NCI-H2029 treated with DMSO at 0.1 percent for 48 hours (cell line): ENCODE measurements around the gene SIRT1.
"Not testable (repeated sequence)": the region's sequence is repeated elsewhere in the genome, so short reads cannot be mapped to it uniquely, and the experiment has no call there.

Source experiments
- DNase-seq: peaks from one replicate; lab custom pipeline; 2025; lab: John Stamatoyannopoulos, UW

SIRT1 gene

DNA sequence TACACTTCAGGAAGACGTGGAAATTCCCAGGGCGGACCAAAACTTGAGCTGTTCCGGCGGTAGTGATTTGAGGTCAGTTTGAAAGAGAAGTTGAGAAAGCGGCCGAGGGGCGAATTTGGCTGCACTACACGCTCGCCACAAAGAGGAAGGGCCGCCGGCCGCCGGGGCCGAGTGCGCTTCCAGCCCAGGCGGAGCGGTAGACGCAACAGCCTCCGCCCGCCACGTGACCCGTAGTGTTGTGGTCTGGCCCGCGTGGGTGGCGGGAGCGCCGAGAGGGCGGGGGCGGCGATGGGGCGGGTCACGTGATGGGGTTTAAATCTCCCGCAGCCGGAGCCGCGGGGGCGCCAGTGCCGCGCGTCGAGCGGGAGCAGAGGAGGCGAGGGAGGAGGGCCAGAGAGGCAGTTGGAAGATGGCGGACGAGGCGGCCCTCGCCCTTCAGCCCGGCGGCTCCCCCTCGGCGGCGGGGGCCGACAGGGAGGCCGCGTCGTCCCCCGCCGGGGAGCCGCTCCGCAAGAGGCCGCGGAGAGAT, at the start of gene SIRT1:
Gene SIRT1 (plus strand): TSS at position 344 of the 529 bp plus-strand sequence. CDS start 66 bp downstream, at position 410.
- DNase-seq = peak; percentile 38

DNA sequence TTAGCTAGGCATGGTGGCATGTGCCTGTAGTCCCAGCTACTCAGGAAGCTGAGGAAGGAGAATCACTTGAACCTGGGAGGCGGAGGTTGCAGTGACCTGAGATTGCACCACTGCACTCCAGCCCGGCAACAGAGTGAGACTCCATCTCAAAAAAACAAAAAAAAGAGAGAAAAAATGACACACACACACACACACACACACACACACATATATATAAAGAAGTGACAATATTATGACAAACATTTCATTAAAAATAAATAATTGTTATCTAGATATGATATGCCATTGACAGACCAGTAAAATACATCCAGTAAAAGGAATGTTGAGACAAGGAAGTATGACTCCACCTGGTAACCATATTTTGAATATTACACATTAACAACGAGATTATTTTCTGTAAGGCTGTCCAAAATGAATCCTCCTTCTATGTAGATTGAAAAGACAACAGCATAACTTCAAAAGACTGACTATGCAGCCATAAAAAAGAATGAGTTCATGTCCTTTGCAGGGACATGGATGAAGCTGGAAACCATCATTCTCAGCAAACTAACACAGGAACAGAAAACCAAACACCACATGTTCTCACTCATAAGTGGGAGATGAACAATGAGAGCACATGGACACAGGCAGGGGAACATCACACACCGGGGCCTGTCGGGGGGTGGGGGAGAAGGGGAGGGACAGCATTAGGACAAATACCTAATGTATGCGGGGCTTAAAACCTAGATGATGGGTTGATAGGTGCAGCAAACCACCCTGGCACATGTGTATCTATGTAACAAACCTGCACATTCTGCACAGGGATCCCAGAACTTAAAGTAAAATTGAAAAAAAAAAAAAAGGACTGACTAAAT, 48.7 kb upstream of the SIRT1 start:
- DNase-seq = not testable (repeated sequence)

DNA sequence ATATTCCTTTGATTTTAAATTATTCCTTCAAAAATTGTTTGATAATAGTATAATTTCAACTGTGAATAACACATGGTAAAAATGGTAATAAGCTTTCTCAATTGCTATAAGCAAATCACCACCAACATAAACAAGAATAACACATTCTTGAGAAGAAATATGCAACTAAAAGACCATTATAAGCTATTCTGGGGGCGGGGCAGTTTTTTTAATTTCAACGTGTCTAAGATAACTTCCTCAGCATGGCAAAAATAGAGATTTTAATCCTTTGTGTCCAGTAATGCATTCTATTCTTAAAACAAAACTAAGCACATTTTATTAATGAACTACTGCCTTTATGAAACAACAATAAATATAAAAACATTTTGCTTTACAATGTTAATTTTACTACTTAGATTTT, 48.0 kb upstream of the SIRT1 start:
- DNase-seq = no peak

DNA sequence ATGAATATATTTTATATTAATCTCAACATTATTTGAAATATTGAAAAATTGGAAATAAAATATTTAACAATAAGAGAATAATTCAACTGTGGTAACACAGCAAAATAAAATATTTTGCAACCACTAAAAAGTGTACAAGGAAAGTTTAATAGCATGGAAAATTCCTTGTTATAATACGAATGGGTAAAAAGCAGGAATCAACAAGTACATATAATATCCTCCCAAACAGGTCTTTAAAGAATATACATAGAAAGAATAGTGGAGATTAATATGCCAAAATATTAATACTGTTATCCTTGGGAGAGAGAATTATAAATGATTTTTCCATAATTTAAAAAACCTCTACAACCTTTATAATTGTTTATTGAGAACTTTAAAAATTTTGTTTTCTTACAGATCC, 47.5 kb upstream of the SIRT1 start:
- no peak for DNase-seq

DNA sequence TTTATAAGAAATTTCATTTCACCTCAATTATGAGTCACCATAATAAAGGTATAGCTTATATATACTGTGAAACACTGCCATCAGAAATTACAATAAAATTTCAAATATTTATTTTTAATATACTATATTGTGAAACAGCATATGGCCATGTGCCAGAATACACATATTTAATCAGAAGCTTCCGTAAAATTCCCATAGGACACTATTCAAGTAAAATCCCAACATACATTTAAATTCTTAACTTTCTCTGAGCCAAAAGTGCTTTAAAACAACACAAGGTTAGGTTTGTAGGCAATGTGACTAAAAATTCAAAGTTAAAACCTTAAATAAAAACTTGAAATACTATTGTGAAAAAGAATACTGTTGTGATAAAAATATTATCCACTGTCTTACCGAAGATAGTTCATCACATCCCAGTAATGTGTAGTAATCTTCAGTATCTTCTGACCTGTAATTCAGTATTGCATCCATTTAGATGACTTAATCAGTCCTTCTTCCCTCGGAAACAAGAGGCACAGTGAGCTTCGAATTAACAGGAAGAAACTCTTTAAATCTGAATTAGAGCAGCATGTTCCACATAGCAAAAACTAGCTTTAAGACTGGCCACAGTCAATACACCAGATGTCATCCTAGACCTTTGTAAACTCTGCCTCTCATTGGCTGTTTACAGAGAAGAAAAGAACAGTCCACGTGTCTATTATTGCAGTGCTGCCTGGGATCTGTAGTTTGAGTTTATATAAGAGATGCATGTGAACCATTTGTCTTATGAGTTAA, 46.7 kb upstream of the SIRT1 start, which contains the start of gene DNAJC12:
Gene DNAJC12 (minus strand): TSS at position 648 of the 774 bp plus-strand sequence. CDS start 177 bp downstream, at position 471.
- peak; percentile 75 for DNase-seq

DNA sequence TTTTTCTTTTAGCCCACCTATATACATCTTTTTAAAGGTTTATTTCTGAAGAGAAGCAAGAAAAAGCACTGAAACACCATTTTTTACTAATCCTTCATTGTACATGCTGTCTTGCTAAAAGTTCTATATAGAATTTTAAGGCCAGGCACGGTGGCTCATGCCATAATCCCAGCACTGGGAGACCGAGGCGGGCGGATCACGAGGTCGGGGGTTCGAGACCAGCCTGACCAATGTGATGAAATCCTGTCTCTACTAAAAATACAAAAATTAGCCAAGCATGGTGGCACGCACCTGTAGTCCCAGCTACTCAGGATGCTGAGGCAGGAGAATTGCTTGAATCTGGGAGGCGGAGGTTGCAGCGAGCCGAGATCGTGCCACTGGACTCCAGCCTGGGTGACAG, 44.9 kb upstream of the SIRT1 start:
- not testable (repeated sequence) for DNase-seq

DNA sequence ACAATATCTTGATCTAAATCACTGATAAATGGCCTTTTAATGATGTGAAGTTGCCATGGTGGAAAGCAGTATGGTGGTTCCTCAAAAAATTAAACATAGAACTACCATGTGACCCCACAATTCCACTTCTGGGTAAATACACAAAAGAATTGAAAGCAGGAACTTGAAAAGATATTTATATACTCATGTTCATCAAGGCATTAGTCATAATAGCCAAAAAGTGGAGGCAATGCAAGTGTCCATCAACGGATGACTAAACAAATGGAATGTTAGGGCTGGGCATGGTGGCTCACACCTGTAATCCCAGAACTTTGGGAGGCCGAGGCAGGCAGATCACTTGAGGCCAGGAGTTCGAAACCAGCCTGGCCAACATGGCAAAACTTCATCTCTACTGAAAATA, 44.5 kb upstream of the SIRT1 start:
- no peak for DNase-seq

DNA sequence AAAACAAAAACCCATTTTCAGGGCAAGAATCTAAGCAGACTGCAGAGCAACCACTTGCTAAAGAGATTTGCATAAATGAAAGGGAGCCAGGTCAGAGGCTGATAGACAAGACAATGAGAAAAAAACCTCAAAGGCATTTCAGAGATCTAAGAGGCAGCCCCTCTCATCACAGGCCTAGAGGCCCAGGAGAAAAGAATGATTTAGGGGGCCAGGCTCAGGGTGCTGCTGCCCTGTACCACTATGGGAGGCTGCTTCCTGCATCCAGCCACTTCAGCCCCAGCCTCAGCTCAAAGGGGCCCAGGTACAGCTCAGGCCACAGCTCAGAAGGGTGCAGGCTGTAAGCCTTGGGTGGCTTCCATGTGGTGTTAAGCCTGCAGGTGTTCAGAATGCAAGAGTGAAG, 42.7 kb upstream of the SIRT1 start:
- no peak for DNase-seq

DNA sequence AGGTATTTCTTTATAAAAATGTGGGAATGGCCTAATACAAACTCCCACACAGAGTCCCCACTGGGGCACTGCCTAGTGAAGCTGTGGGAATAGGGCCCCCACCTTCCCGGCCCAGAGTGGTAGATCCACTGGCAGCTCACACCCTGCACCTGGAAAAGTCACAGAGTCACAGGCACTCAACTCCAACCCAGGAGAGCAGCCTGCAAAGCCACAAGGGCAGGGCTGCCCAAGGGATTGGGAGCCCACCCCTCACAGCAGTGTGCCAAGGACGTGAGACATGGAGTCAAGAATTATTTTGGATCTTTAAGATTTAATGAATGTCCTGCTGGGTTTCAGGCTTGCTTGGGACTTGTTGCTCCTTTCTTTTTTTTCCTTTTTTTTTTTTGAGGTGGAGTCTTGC, 41.2 kb upstream of the SIRT1 start:
- no peak for DNase-seq

DNA sequence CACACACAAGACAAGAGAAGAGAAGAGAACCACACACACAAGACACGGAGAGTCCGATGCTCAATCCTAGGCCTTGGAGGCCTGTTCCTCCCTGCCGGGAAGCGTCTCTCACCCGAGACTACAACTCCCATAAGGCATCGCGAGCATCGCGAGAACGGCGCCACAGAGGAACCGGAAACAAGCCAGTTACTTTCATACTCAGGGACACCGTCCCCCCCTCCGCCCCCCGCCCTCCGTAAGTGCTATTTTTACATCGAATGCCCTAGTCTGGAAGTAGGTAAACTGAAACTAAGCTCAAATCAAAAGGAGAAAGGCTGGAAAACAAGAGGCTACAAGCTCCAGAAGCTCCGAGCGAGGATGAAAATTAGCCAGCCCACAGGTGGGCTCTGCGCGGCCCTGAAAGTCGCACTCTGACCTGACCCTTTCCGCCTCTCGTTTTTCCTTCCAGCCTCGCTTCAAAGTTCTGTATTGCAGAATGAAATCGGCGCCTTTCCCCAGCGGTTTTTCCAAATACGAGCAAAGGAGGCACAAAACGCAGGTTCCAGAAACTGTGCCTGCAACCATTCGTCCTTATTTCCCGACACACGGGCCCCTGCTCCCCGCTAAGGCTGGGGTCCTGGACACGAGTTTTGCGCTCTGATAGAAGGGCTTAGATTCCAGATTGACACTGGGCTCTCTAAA, 35.0 kb upstream of the SIRT1 start:
- DNase-seq = peak; percentile 43

DNA sequence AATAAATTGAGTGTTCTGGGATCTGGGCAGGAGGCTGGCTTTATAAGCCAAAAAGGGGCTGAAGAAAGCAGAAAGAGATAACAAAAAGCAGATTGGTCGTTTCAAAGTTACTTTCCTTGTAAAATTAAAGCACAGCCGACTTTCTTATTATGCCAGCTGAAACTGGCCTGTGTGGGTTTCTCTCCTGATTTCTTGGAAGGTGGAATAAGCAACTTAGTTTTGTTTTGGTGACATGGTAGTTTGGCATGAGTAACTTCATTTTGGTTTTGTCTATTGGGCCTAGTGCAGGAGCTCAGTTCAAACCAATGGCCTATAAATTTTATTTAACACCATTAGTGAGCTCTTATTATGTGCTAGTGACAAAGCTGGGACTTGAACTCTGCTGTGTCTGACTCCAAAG, 33.3 kb upstream of the SIRT1 start:
- no peak for DNase-seq

DNA sequence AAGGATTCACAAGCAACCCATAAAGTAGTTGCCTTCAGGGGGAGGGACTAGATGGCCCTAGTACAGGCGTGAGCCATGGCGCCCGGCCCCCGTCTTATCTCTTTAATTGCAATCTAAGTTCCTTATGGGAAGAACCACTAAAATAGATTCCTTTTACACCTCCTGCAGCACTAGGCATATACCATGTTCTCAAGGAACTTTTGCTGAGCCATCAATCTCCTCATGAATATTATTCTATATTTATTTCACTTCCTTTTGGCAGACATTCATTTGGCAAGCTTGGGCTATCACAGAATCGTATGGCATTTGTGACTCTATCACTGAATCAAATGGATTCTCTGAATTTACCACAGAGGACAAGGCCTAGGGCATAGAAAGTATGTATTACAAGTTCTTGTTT, 31.7 kb upstream of the SIRT1 start:
- no peak for DNase-seq

DNA sequence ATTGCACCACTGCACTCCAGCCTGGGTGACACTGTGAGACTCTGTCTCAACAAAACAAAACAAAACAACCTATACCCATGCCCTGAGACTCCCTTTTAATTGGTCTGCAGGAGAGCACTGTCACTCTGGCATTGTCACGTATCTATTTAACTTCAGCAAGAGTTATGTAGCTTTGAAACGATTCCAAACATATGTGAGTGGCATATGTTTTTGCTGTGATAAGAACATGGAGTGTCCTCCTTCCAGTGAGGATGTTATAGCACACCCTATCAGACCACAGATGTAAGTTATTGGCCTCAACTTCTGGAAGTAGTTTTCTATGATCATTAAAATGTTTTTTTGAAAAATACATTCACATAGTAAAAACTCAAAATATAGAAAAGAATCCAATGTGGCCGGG, 30.9 kb upstream of the SIRT1 start:
- no peak for DNase-seq

DNA sequence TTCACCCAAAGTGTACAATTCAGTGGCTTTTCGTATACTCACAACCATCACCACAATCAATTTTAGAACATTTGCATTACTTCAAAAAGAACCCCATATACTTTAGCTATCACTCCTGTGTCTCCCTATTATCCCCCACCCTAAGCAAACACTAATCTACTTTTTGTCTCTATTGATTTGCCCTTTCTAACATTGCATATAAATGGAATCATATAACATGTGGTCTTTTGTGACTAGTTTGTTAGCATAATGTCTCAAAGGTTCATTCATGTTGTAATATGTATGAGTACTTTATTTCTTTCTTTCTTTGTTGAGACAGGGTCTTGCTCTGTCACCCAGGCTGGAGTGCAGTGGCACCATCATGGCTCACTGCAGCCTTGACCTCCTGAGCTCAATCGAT, 25.5 kb upstream of the SIRT1 start:
- DNase-seq = no peak

DNA sequence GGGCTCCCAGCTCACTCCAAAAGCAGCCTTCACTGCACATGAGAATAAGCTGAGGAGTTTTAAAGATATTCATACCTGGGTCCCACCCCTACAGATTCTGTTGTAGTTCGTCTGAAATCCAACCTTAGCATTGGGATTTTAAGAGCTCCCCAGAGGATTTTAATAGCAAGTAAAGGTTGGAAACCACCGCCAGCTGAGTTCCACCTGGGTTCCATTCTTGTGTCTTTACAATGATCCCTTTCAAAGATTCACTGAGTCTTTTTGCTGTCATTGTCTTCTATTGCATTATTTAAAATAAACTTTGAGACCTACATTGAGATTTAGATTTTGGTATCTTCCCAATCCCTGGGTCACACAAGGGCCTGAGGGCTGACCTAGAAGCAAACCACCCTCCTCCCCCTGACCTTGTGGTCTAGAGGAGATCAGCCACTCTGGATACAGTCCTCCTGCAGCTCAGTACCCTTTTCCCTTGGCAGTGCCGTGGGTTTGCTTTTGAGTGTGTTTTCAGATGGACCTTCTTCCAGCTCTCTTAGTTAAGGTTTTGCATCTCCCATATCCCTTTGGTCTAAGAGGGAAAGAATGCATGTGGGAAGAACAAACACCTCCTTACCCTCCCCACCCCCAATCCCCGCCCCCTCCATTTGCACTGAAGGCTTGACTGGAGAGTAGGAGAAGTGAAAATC, 22.6 kb upstream of the SIRT1 start:
- DNase-seq = no peak

DNA sequence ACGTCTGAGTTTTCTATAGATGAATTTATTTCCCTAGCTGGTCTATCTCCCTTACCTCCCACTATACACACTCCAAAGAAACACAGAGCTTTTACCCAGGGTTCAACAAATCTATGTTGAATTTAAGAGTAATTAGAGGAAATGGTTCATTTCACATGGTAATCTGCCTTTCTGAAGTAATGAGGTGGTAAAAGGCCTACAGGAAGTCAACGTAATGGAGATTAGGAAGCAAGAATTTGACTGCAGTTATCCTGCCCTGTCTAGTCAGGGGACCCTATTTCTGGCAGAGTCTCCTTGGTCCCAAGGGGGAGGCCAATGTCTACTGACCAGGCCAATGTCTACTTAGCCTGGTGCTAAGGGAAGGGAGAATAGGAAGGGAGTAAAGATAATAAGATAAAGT, 21.4 kb upstream of the SIRT1 start:
- no peak for DNase-seq

DNA sequence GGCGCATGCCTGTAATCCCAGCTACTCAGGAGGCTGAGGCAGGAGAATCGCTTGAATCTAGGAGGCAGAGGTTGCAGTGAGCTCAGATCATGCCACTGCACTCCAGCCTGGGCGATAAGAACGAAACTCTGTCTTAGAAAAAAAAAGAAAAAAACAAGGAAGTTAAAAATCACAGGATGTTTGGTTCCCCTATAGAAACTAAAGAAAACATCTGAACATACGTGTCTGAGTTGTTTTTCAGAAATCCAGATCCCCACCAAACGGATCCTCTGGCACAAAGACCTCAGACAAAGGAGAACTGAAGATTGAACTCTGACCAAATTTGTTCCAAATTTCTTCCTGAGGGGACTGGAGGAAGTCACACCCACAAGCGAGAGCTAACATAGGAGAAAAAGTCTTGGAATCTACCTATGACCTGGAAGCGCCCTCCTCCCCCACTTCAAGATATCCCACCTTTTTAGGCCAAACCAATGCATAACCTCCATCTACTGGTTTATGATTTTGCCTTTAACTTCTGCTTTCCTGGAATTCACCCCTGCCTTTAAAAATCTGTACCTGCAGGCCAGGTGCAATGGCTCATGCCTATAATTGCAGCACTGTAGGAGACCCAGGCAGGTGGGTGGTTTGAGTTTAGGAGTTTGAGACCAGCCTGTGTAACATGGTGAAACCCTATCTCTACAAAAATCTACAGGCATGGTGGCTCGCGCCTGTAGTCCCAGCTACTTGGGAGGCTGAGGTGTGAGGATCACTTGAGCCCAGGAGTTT, 19.7 kb upstream of the SIRT1 start:
- no peak for DNase-seq

DNA sequence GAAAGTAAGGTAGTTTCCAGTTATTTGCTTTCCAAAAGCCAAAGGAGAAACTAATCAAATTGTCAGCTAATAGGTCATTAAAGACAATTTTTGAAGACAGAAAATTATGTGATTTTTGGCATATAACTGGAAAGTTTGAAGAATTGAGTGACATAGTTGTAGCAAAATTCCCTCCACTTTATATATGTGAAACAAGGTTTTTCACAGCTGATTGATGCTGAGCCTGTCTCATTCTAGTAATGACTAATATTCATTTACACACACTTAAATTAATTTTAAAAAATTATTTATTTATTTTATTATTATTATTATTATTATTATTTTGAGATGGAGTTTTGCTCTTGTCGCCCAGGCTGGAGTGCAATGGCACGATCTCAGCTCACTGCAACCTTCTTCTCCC, 16.3 kb upstream of the SIRT1 start:
- DNase-seq = no peak

DNA sequence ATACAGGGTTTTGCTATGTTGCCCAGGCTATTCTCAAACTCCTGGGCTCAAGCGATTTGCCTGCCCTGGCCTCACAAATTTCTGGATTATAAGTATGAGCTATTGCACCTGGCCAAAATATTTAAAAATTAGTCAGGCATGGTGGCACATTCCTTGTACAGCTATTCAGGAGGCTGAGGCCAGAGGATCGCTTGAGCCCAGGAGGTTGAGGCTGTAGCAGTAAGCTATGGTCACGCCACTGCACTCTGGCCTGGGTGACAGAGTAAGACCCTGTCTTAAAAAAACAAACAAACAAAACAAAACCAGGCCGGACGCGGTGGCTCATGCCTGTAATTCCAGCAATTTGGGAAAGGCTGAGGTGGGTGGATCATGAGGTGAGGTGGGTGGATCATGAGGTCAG, 14.5 kb upstream of the SIRT1 start:
- no peak for DNase-seq

DNA sequence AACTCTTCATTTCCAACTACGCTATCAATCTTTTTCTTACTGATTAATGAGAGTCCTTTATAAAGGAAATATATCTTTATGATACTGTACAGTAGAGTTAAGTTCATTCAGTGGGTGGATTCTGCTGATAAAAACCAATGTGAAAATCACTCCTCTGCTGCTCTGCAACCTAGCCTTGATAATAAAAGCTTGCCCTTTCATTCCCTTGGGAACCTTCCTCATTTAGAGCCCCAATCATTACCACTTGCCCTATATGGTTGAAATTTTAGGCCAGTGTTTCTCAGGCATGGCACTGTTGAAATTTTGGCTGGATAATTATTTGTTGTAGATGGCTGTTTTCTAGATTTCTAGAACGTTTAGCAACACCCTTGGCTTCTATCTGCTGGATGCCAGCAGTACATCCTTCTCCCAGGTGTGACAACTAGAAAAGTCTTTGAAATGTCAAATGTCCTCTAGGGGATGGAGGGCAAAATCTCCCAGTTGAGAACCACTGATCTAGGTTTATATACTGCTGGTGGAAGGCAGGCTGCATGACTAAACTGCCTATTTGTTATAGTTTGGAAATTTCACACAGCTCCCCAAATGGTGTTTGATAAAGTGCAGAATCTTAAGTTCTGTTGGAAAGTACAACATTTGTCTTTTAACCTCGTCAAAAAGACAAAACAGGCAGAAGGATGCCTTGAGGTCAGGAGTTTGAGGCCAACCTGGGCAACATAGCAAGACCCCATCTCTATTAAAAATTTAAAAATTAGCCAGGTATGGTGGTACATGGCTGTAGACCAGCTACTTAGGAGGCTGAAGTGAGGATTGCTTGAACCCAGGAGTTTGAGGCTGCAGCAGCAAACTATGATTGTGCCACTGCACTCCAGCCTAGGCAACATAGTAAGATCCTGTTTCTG, 8.9 kb upstream of the SIRT1 start:
- no peak for DNase-seq
